Glutamatergic neuron (in vitro differentiated cells): Measurements from ENCODE around the gene NDUFS3. TPM values are rescaled to one million over a fixed set of nuclear protein-coding genes. Genes with fewer than 3 reads are reported as not detected.

ENCODE experiments used
- DNase-seq: peaks from one replicate; pipeline ENCODE4 v3.0.0; 2022
- H3K27ac Mint-ChIP-seq: one replicate; pipeline ENCODE4 v1.8.0; 2020; ENCODE audit warnings: mild to moderate bottlenecking, mixed read lengths, inconsistent platforms; ENCODE audit not compliant: unreplicated experiment
- H3K27me3 Mint-ChIP-seq: one replicate; pipeline ENCODE4 v1.8.0; 2020; ENCODE audit warnings: mild to moderate bottlenecking, moderate library complexity, mixed read lengths, inconsistent platforms; ENCODE audit not compliant: unreplicated experiment
- H3K36me3 Mint-ChIP-seq: one replicate; pipeline ENCODE4 v1.8.0; 2020; ENCODE audit warnings: mild to moderate bottlenecking, mixed read lengths, inconsistent platforms; ENCODE audit not compliant: unreplicated experiment
- H3K4me1 Mint-ChIP-seq: one replicate; pipeline ENCODE4 v1.8.0; 2020; ENCODE audit warnings: mild to moderate bottlenecking, low read depth, mixed read lengths, inconsistent platforms; ENCODE audit not compliant: unreplicated experiment
- H3K4me3 Mint-ChIP-seq: one replicate; pipeline ENCODE4 v1.8.0; 2020; ENCODE audit warnings: mild to moderate bottlenecking, mixed read lengths, inconsistent platforms; ENCODE audit not compliant: unreplicated experiment
- H3K9me3 Mint-ChIP-seq: one replicate; pipeline ENCODE4 v1.8.0; 2020; ENCODE audit warnings: mild to moderate bottlenecking, moderate library complexity, mixed read lengths, inconsistent platforms; ENCODE audit not compliant: unreplicated experiment
- total RNA-seq: library from RNA; stranded (reverse); fragmentation: NEBNext Ultra II Directional; extraction: Animal tissue kit (Norgen Biotek cat#: 25700); gene quantifications from one replicate; pipeline ENCODE4 v1.2.1, GENCODE V29; 2021; ENCODE audit not compliant: unreplicated experiment
- TF ChIP-seq, protein P1 (sequence below): fragments of 200-600 bp; sonication (generic); IDR thresholded peaks from one replicate; pipeline ENCODE4 v1.5.0; 2021; ENCODE audit not compliant: partially characterized antibody, unreplicated experiment

Gene NDUFS3
- total RNA-seq, 1 donor from 2014 or later, result 122 TPM

DNA sequence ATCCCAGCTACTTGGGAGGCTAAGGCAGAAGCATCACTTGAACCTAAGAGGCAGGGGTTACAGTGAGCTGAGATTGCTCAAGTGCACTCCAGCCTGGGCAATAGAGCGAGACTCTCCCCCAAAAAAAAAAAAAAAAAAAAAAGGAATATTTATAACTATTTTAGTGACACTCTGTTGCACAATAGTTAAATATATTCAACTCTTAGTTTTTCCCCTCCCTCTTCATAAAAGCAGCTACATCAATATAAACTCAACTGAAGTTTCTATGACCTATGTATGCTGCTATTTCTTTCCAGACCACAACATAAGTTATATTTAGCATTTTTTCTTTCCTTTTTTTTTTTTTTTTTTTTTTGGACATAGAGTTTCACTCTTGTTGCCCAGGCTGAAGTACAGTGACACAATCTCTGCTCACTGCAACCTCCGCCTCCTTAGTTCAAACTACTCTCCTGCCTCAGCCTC, 45.2 kb upstream of the NDUFS3 start:
- peaks cover 24% of the 10 kb centered on the region for H3K4me1 Mint-ChIP-seq
- no peaks in the 10 kb centered on the region for H3K36me3 Mint-ChIP-seq
- H3K9me3 Mint-ChIP-seq, result peaks cover 3% of the 10 kb centered on the region
- TF ChIP-seq, protein P1, sequence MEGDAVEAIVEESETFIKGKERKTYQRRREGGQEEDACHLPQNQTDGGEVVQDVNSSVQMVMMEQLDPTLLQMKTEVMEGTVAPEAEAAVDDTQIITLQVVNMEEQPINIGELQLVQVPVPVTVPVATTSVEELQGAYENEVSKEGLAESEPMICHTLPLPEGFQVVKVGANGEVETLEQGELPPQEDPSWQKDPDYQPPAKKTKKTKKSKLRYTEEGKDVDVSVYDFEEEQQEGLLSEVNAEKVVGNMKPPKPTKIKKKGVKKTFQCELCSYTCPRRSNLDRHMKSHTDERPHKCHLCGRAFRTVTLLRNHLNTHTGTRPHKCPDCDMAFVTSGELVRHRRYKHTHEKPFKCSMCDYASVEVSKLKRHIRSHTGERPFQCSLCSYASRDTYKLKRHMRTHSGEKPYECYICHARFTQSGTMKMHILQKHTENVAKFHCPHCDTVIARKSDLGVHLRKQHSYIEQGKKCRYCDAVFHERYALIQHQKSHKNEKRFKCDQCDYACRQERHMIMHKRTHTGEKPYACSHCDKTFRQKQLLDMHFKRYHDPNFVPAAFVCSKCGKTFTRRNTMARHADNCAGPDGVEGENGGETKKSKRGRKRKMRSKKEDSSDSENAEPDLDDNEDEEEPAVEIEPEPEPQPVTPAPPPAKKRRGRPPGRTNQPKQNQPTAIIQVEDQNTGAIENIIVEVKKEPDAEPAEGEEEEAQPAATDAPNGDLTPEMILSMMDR, result no peak
- DNase-seq, result no peak
- H3K27me3 Mint-ChIP-seq, result peaks cover 2% of the 10 kb centered on the region
- no peak overlapping the region for H3K27ac Mint-ChIP-seq
- no peak overlapping the region for H3K4me3 Mint-ChIP-seq

DNA sequence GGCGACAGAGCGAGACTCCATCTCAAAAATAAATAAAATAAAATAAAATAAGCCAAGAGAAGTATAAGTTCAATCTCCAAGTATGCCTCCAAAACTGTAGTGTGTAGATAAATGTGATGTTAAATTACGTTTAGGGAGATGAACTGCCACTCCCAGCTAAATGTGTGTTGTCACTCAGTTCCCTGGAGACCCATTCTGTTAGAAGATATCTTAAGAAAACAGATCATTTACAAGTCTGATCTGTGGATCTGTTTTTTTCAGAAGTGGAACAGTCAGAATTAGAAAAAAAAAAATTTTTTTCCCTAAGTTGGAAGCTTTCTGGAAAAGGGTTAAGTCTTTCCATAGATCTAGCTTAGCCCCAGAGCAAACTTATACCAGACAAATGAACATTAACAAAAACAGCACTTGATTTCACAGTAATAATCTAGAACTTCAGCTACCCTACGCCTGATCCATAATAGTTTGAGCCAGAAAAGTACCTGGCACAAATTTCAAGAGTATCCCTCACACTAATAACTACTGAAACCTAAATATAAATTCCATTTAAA, 44.1 kb upstream of the NDUFS3 start:
- H3K27ac Mint-ChIP-seq, result no peak overlapping the region
- DNase-seq, result no peak
- peaks cover 2% of the 10 kb centered on the region for H3K27me3 Mint-ChIP-seq
- H3K9me3 Mint-ChIP-seq, result peaks cover under 1% of the 10 kb centered on the region
- H3K4me3 Mint-ChIP-seq, result peak overlapping the region; percentile 34
- no peaks in the 10 kb centered on the region for H3K36me3 Mint-ChIP-seq
- TF ChIP-seq, protein P1, result no peak
- H3K4me1 Mint-ChIP-seq, result peaks cover 26% of the 10 kb centered on the region

DNA sequence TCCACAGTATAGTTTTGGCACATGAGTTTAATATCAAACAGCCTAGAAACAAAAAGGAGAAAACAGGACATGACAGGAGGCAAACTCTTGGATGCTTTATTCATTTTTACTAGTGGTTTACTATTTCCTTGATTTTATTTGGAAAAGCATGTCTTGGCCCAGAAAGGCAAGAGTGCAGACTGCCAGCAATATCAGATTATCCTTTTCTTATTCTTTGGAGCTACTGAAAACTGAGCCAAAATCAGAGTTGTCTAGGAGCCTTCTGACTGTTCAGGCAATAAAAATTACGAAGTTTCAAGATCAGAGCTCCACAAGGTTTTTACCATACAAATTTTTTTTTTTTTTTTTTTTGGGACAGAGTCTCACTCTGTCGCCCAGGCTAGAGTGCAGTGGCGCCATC, 42.0 kb upstream of the NDUFS3 start:
- no peaks in the 10 kb centered on the region for H3K36me3 Mint-ChIP-seq
- no peak overlapping the region for H3K27ac Mint-ChIP-seq
- H3K27me3 Mint-ChIP-seq, result peaks cover 2% of the 10 kb centered on the region
- H3K9me3 Mint-ChIP-seq, result peaks cover 1% of the 10 kb centered on the region
- peaks cover 24% of the 10 kb centered on the region for H3K4me1 Mint-ChIP-seq
- no peak for DNase-seq
- TF ChIP-seq, protein P1, result no peak
- H3K4me3 Mint-ChIP-seq, result no peak overlapping the region

DNA sequence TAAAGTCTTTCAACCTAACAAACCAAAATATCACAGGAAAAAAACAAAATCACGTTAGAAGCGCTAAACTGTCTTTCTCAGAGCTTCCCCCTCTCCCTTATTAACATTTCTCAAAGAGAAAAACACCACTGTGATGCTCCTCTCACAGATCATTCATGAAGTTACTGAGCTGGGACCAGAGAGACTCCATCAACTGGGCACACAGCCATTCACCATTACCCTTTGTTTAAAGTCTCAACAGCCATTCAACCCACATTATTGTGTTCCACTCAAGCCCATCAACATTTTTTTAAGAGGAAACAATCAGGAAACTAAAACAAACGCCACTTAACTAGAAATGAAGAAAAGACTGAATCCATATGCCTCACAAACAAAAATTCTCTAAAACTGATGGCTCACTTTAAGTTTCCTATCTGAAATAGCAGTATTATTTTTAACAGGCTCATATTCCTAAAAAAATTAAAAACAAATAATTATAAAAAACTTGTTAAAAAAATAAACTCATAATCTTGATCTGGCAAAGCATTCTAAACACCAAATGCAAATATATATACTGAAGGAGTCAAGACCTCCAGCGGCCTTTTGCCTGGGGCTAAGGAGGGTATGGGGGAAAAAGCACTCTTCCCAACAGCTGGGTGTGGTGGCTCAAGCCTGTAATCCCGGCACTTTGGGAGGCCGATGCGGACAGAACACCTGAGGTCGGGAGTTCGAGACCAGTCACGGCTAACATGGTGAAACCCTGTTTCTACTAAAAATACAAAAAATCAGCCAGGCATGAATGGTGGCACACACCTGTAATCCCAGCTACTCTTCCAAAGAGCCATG, 39.9 kb upstream of the NDUFS3 start:
- DNase-seq, result no peak
- TF ChIP-seq, protein P1, result no peak
- Mint-ChIP-seq H3K4me1 (peaks cover 18% of the 10 kb centered on the region), H3K4me3 (no peak overlapping the region), H3K27ac (peak overlapping the region; percentile 21), H3K36me3 (no peaks in the 10 kb centered on the region), H3K27me3 (peaks cover 2% of the 10 kb centered on the region), H3K9me3 (peaks cover 1% of the 10 kb centered on the region)

DNA sequence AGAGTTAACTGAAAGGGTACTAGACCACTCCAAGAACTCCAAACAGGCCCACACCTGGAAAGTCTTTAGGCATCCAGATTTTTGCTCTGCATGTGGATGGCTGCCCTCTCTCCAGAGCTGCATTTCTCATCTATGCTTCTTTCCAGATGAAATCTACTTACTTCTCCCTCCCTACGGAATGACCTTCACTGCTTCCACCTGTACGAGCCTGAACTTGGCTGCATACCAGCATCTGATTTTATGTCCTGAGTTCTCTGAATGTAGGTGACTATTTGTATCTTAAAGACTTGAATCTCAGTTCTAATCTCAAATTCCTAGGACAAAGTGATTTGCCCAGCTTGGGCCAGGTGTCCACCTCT, 39.2 kb upstream of the NDUFS3 start:
- Mint-ChIP-seq H3K36me3 (no peaks in the 10 kb centered on the region), H3K4me3 (no peak overlapping the region), H3K27ac (no peak overlapping the region), H3K27me3 (peaks cover 2% of the 10 kb centered on the region), H3K9me3 (peaks cover 1% of the 10 kb centered on the region), H3K4me1 (peaks cover 20% of the 10 kb centered on the region)
- TF ChIP-seq, protein P1, result no peak
- DNase-seq, result no peak
